OCI-LY7 (cell line): ENCODE data around the gene ST14.

Source experiments
- EZH2phosphoT487 ChIP-seq: fragments of 200-600 bp; sonication (generic); IDR thresholded peaks from 2 replicates; pipeline ENCODE4 v1.6.1; 2018; ENCODE audit warnings: low read depth, borderline replicate concordance, mild to moderate bottlenecking, mixed run types, antibody characterized with exemption, low read length, moderate library complexity, mixed read lengths
- TF ChIP-seq, protein P1 (sequence below): fragments of 200-600 bp; sonication (generic); conservative IDR thresholded peaks from 2 replicates; pipeline ENCODE4 v1.5.1; 2014; ENCODE audit warnings: mild to moderate bottlenecking, antibody characterized with exemption, low read length, moderate library complexity, mixed read lengths

DNA sequence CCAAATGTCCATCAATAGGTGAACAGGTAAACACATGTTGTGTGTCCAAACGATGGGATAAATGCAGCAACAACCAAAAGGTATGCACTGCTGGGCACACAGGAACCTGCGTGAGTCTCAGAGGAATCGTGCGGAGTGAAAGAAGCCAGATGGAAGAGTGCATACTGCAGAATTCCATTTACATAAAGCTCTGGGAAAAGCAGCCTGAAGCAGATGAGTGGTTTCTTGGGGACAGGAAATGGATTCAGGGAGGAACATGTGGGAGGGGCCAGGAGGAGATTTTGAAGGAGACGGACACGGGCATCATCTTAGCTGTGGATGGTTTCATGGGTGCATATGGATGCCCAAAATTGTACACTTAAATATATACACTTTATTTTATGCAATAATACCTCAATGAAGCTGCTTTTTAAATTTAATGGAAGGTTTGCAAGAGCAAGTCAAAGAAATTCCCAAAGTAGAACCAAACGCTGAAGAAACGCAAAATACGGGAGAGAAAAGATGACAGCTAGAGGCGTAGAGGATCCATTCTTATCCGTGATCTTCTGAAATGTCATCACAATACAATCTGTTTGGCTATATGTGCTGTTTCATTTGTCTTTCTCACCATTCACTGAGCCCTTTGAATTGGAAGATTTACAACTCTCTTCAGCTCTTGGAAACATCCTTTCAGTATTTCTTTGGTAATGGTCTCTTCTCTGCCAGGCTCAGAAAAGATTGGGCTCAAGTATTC lies 24.5 kb downstream of the ST14 start:
- TF ChIP-seq EZH2phosphoT487, result no peak
- TF ChIP-seq, protein P1, sequence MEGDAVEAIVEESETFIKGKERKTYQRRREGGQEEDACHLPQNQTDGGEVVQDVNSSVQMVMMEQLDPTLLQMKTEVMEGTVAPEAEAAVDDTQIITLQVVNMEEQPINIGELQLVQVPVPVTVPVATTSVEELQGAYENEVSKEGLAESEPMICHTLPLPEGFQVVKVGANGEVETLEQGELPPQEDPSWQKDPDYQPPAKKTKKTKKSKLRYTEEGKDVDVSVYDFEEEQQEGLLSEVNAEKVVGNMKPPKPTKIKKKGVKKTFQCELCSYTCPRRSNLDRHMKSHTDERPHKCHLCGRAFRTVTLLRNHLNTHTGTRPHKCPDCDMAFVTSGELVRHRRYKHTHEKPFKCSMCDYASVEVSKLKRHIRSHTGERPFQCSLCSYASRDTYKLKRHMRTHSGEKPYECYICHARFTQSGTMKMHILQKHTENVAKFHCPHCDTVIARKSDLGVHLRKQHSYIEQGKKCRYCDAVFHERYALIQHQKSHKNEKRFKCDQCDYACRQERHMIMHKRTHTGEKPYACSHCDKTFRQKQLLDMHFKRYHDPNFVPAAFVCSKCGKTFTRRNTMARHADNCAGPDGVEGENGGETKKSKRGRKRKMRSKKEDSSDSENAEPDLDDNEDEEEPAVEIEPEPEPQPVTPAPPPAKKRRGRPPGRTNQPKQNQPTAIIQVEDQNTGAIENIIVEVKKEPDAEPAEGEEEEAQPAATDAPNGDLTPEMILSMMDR, result no peak
